ENCODE measurements around the gene N4BP3. TPM values are rescaled to one million over a fixed set of nuclear protein-coding genes. Genes with fewer than 3 reads are reported as not detected.
"Not testable (repeated sequence)": the region's sequence is repeated elsewhere in the genome, so short reads cannot be mapped to it uniquely, and the experiment has no call there.

The N4BP3 gene
- total and polyA plus RNA-seq, 2 experiments from 2014 or later = 9.8 to 58.2 TPM

DNA sequence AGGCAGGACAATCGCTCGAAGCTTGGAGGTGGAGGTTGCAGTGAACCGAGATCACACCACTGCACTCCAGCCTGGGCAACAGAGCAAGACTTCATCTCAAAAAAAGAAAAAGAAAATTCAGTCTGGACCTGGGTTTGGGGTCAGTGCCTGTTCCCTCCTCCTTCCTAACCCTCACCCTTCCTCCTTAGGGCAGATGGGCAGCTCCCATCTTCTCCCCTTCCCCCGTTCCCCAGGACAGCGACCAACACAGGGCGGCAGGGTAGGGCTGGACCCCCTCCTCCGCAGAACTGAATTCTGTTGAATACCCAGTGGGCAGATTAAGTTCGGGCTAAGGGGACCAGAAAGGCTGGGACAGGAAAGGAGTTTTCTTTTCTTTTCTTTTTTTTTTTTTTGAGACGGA, 16.0 kb downstream of the N4BP3 start:
- DNase-seq (ENCODE audit: low spot score) = no peak
- no peak overlapping the region for H2AFZ ChIP-seq
- no peak for TF ChIP-seq ETS1 (IDR thresholded peaks at IDR 0.05)
- TF ChIP-seq ZNF331 (CRISPR knock-in tag; IDR thresholded peaks at IDR 0.05; ENCODE audit: low read depth) = no peak
- TF ChIP-seq CREB1 (CRISPR knock-in tag; IDR thresholded peaks at IDR 0.05; ENCODE audit: low read depth) = no peak
- no peak for TF ChIP-seq POLR2AphosphoS5 (IDR thresholded peaks at IDR 0.05; ENCODE audit: low read depth)
- TF ChIP-seq ZNF462 (CRISPR knock-in tag; IDR thresholded peaks at IDR 0.05) = no peak
- TF ChIP-seq, protein P1, sequence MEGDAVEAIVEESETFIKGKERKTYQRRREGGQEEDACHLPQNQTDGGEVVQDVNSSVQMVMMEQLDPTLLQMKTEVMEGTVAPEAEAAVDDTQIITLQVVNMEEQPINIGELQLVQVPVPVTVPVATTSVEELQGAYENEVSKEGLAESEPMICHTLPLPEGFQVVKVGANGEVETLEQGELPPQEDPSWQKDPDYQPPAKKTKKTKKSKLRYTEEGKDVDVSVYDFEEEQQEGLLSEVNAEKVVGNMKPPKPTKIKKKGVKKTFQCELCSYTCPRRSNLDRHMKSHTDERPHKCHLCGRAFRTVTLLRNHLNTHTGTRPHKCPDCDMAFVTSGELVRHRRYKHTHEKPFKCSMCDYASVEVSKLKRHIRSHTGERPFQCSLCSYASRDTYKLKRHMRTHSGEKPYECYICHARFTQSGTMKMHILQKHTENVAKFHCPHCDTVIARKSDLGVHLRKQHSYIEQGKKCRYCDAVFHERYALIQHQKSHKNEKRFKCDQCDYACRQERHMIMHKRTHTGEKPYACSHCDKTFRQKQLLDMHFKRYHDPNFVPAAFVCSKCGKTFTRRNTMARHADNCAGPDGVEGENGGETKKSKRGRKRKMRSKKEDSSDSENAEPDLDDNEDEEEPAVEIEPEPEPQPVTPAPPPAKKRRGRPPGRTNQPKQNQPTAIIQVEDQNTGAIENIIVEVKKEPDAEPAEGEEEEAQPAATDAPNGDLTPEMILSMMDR (conservative IDR thresholded peaks at IDR 0.05; ENCODE audit: low read depth in 2 of 2) = no peak
- TF ChIP-seq EZH2phosphoT487 (IDR thresholded peaks at IDR 0.05; ENCODE audit: unreplicated experiment) = no peak
- TF ChIP-seq NANOG (IDR thresholded peaks at IDR 0.05; ENCODE audit: borderline replicate concordance) = no peak
- no peak for TF ChIP-seq REST (IDR thresholded peaks at IDR 0.05; ENCODE audit: unreplicated experiment)
- Mint-ChIP-seq H3K27ac (peak overlapping the region; percentile 92), H3K27me3 (ENCODE audit: insufficient read depth, low read depth, poor library complexity) (peaks cover 20% of the 10 kb centered on the region), H3K9me3 (peaks cover 3% of the 10 kb centered on the region; the same call in 1 of the 3 replicates), H3K4me1 (peaks cover 64% of the 10 kb centered on the region), H3K4me3 (peak overlapping the region; percentile 40; the same call in 2 of the 3 replicates), H3K36me3 (ENCODE audit: low read depth) (peaks cover 49% of the 10 kb centered on the region)
- peaks cover 29% of the 10 kb centered on the region for H3F3A ChIP-seq (replicated peaks; ENCODE audit: low read depth)
- H4K20me1 ChIP-seq (replicated peaks; ENCODE audit: insufficient read depth) = no peaks in the 10 kb centered on the region; the same call in none of the 2 replicates
- H3K27me3 ChIP-seq (ENCODE audit: insufficient read depth) = no peaks in the 10 kb centered on the region
- peaks cover 33% of the 10 kb centered on the region for H3K79me2 ChIP-seq (replicated peaks; ENCODE audit: insufficient read depth)
- H3K4me2 ChIP-seq = peak overlapping the region; percentile 45; the same call in 1 of the 2 replicates
- H3K36me3 ChIP-seq (ENCODE audit: insufficient read depth) = peaks cover 3% of the 10 kb centered on the region; the same call in 1 of the 2 replicates
- no peaks in the 10 kb centered on the region for H3K9me2 ChIP-seq (ENCODE audit: insufficient read depth)
- no peak overlapping the region for H3K4me3 ChIP-seq
- peak overlapping the region; percentile 99 for H3K27ac ChIP-seq (ENCODE audit: low read depth)
- ATAC-seq = no peak
- peaks cover 33% of the 10 kb centered on the region for H3K4me1 ChIP-seq (ENCODE audit: insufficient read depth)

DNA sequence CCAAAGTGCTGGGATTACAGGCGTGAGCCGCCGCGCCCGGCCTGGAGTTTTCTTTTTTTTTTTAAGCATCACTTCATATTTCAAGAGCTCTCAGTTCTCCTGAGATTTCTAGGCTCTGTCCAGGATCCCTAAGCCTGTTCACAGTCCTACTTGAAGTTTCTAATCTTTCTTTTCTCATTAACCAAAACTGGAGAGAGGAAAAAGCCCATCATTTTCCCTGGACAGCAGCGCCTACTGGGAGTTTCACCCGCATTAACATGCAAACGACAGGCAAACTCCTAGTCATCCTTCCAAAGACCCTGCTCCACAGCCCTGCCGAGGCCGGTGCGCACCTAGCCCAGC, 16.9 kb downstream of the N4BP3 start:
- H3K27me3 ChIP-seq (ENCODE audit: insufficient read depth); H4K20me1 ChIP-seq (replicated peaks; ENCODE audit: insufficient read depth); DNase-seq (ENCODE audit: low spot score); ATAC-seq; H2AFZ ChIP-seq; H3K9me2 ChIP-seq (ENCODE audit: insufficient read depth); H3K9me3 Mint-ChIP-seq: not testable (repeated sequence)
- Mint-ChIP-seq H3K36me3 (ENCODE audit: low read depth) (peaks cover 50% of the 10 kb centered on the region), H3K4me3 (peak overlapping the region; percentile 64), H3K27me3 (ENCODE audit: insufficient read depth, low read depth, poor library complexity) (peaks cover 20% of the 10 kb centered on the region), H3K27ac (peak overlapping the region; percentile 96), H3K4me1 (peaks cover 60% of the 10 kb centered on the region)
- peaks cover 21% of the 10 kb centered on the region for H3F3A ChIP-seq (replicated peaks; ENCODE audit: low read depth)
- H3K79me2 ChIP-seq (replicated peaks; ENCODE audit: insufficient read depth) = peaks cover 42% of the 10 kb centered on the region
- peak overlapping the region; percentile 91 for H3K4me3 ChIP-seq
- H3K4me2 ChIP-seq = peak overlapping the region; percentile 98
- peaks cover 26% of the 10 kb centered on the region for H3K4me1 ChIP-seq (ENCODE audit: insufficient read depth)
- H3K27ac ChIP-seq (ENCODE audit: low read depth) = peak overlapping the region; percentile 99
- peaks cover 10% of the 10 kb centered on the region for H3K36me3 ChIP-seq (ENCODE audit: insufficient read depth)
